Nephron progenitor cell (in vitro differentiated cells): ENCODE results near the gene KIF26A.

Source experiments
- DNase-seq: peaks from one replicate; pipeline ENCODE4 v3.0.0; 2021
- H3K27ac Mint-ChIP-seq: 2 replicates; pipeline ENCODE4 v1.8.0; 2021; ENCODE audit warnings: mild to moderate bottlenecking, moderate library complexity, mixed read lengths
- H3K27me3 Mint-ChIP-seq: 2 replicates; pipeline ENCODE4 v1.8.0; 2021; ENCODE audit warnings: mild to moderate bottlenecking, low read depth, mixed read lengths; ENCODE audit not compliant: poor library complexity
- H3K36me3 Mint-ChIP-seq: 2 replicates; pipeline ENCODE4 v1.8.0; 2021; ENCODE audit warnings: low read depth, mixed read lengths
- H3K4me1 Mint-ChIP-seq: 2 replicates; pipeline ENCODE4 v1.8.0; 2021; ENCODE audit warnings: mixed read lengths
- H3K4me3 Mint-ChIP-seq: 2 replicates; pipeline ENCODE4 v1.8.0; 2021; ENCODE audit warnings: mild to moderate bottlenecking, moderate library complexity, mixed read lengths
- H3K9me3 Mint-ChIP-seq: 2 replicates; pipeline ENCODE4 v1.8.0; 2021; ENCODE audit warnings: mild to moderate bottlenecking, moderate library complexity, mixed read lengths
- CTCF ChIP-seq: fragments of 200-600 bp; sonication (generic); IDR thresholded peaks from 2 replicates; pipeline ENCODE4 v1.5.0; 2021; ENCODE audit warnings: antibody characterized with exemption

KIF26A gene

GRCh38 chr14:104168603-104169002 is 30.2 kb downstream of the KIF26A start:
- peaks cover 20% of the 10 kb centered on the region for H3K27me3 Mint-ChIP-seq

GRCh38 chr14:104169005-104169698 is 30.8 kb downstream of the KIF26A start:
- H3K4me3 Mint-ChIP-seq: no peak overlapping the region
- H3K9me3 Mint-ChIP-seq: no peaks in the 10 kb centered on the region
- H3K36me3 Mint-ChIP-seq: no peaks in the 10 kb centered on the region
- H3K27ac Mint-ChIP-seq: no peak overlapping the region
- peaks cover 20% of the 10 kb centered on the region for H3K27me3 Mint-ChIP-seq
- DNase-seq: no peak
- TF ChIP-seq CTCF: no peak
- H3K4me1 Mint-ChIP-seq: peaks cover 17% of the 10 kb centered on the region

More at GRCh38 chr14:104168603-104169002, 30.2 kb downstream of the KIF26A start:
- Mint-ChIP-seq H3K9me3 (no peaks in the 10 kb centered on the region), H3K27ac (no peak overlapping the region), H3K36me3 (no peaks in the 10 kb centered on the region), H3K4me1 (peaks cover 17% of the 10 kb centered on the region), H3K4me3 (no peak overlapping the region)
- no peak for TF ChIP-seq CTCF
- no peak for DNase-seq

GRCh38 chr14:104169699-104170479 is 31.5 kb downstream of the KIF26A start:
- H3K36me3 Mint-ChIP-seq: no peaks in the 10 kb centered on the region
- H3K27me3 Mint-ChIP-seq: peaks cover 20% of the 10 kb centered on the region
- no peak for DNase-seq
- H3K4me3 Mint-ChIP-seq: no peak overlapping the region
- H3K27ac Mint-ChIP-seq: no peak overlapping the region
- peaks cover 21% of the 10 kb centered on the region for H3K4me1 Mint-ChIP-seq
- H3K9me3 Mint-ChIP-seq: no peaks in the 10 kb centered on the region
- no peak for TF ChIP-seq CTCF

GRCh38 chr14:104171029-104171697 is 32.8 kb downstream of the KIF26A start:
- H3K9me3 Mint-ChIP-seq: no peaks in the 10 kb centered on the region
- DNase-seq: peak; percentile 65
- no peak for TF ChIP-seq CTCF
- H3K27ac Mint-ChIP-seq: no peak overlapping the region
- peaks cover 20% of the 10 kb centered on the region for H3K27me3 Mint-ChIP-seq
- no peaks in the 10 kb centered on the region for H3K36me3 Mint-ChIP-seq
- H3K4me3 Mint-ChIP-seq: no peak overlapping the region
- peaks cover 21% of the 10 kb centered on the region for H3K4me1 Mint-ChIP-seq

GRCh38 chr14:104171895-104172294 is 33.5 kb downstream of the KIF26A start:
- no peak for TF ChIP-seq CTCF
- no peak overlapping the region for H3K27ac Mint-ChIP-seq
- H3K4me3 Mint-ChIP-seq: no peak overlapping the region
- peaks cover 20% of the 10 kb centered on the region for H3K27me3 Mint-ChIP-seq
- no peak for DNase-seq
- H3K36me3 Mint-ChIP-seq: no peaks in the 10 kb centered on the region
- no peaks in the 10 kb centered on the region for H3K9me3 Mint-ChIP-seq
- peaks cover 21% of the 10 kb centered on the region for H3K4me1 Mint-ChIP-seq
